K562 (cell line): ENCODE results near the gene GDF2. TPM values are rescaled to one million over a fixed set of nuclear protein-coding genes. Genes with fewer than 3 reads are reported as not detected.

ENCODE experiments used
- ATAC-seq: fragments of 200-7000 bp; cut with Tn5 transposase; 3 replicates; pipeline ENCODE4 v1.9.1; 2020; ENCODE audit warnings: moderate library complexity
- BruUV-seq: library from RNA; stranded (reverse); fragments of 400-500 nt; replicated peaks from 2 replicates; lab custom pipeline; 2021; lab: Mats Ljungman, UMichigan
- CTCF ChIA-PET: fragments of 300-600 bp; formaldehyde crosslinking; extraction: SDS; loops from one replicate; lab custom pipeline; 2021; ENCODE audit warnings: low intra/inter-chr PET ratio; lab: Yijun Ruan, JAX
- POLR2A ChIA-PET: fragments of 300-600, 350-650 bp; sonication (Branson Sonifier 250); formaldehyde crosslinking; extraction: SDS; loops from one replicate; lab custom pipeline; 2021; ENCODE audit warnings: antibody characterized with exemption, inconsistent platforms; lab: Yijun Ruan, JAX
- DNase-seq, 4 experiments: peaks; one replicate each; pipeline versions ENCODE4 v3.0.0 to v3.0.0-alpha.2; 2011 to 2018; ENCODE audit warnings: low spot score in 3 of 4, mixed read lengths in 3 of 4; ENCODE audit errors: extremely low read depth in 1 of 4
- FAIRE-seq: peaks from 2 replicates; lab custom pipeline; 2011; peaks lifted over from hg19 to GRCh38; lab: Jason Lieb, UNC
- H2AFZ ChIP-seq: 2 replicates; pipeline ENCODE4 v1.6.0; 2011; ENCODE audit warnings: low read depth, low read length, control low read depth, inconsistent platforms
- H3K27ac ChIP-seq: fragments of 200-600 bp; 3 replicates; pipeline ENCODE4 v1.8.0; 2011; ENCODE audit warnings: low read depth, mild to moderate bottlenecking, control low read depth, inconsistent platforms, low read length, moderate library complexity, mixed read lengths; ENCODE audit errors: extremely low read depth
- H3K27me3 ChIP-seq, 2 experiments: fragments of 300-600 bp in 1 of 2; 2 replicates in 1 of 2; 3 replicates in 1 of 2; pipeline versions ENCODE4 v1.6.0 to v1.8.0; 2011; ENCODE audit warnings: inconsistent platforms in 2 of 2, low read length in 2 of 2, mild to moderate bottlenecking in 1 of 2, mixed read lengths in 1 of 2, moderate library complexity in 1 of 2; ENCODE audit not compliant: control insufficient read depth in 2 of 2, insufficient read depth in 2 of 2
- H3K36me3 ChIP-seq: fragments of 300-600 bp; 3 replicates; pipeline ENCODE4 v1.8.0; 2011; ENCODE audit warnings: mild to moderate bottlenecking, low read length, inconsistent platforms; ENCODE audit not compliant: control insufficient read depth, insufficient read depth
- H3K4me1 ChIP-seq, 2 experiments: fragments of 200-600 bp in 1 of 2; replicated peaks in 1 of 2; 2 replicates in 1 of 2; 3 replicates in 1 of 2; pipeline versions ENCODE4 v1.5.1 to v1.8.0; 2011; ENCODE audit warnings: inconsistent platforms in 2 of 2, low read length in 2 of 2, mild to moderate bottlenecking in 1 of 2, mixed read lengths in 1 of 2, moderate library complexity in 1 of 2; ENCODE audit not compliant: control insufficient read depth in 2 of 2, insufficient read depth in 2 of 2
- H3K4me2 ChIP-seq: 2 replicates; pipeline ENCODE4 v1.6.1; 2011; ENCODE audit warnings: low read length, control low read depth, inconsistent platforms, mixed read lengths; ENCODE audit not compliant: insufficient read depth
- H3K4me3 ChIP-seq: fragments of 200-600 bp; sonication (generic), shearing (Covaris generic); 2 replicates; pipeline ENCODE4 v1.5.1; 2016; ENCODE audit warnings: control low read depth, inconsistent platforms
- H3K79me2 ChIP-seq: fragments of 200-600 bp; 3 replicates; pipeline ENCODE4 v1.8.0; 2011; ENCODE audit warnings: low read length, inconsistent platforms; ENCODE audit not compliant: control insufficient read depth, insufficient read depth
- H3K9ac ChIP-seq, 2 experiments: 2 replicates each; pipeline versions ENCODE4 v1.6.0 to v1.6.1; 2011; ENCODE audit warnings: low read depth in 2 of 2, low read length in 2 of 2, control low read depth in 1 of 2, inconsistent platforms in 1 of 2, mild to moderate bottlenecking in 1 of 2, mixed read lengths in 1 of 2; ENCODE audit not compliant: insufficient read depth in 1 of 2
- H3K9me1 ChIP-seq: one replicate; pipeline ENCODE4 v1.6.0; 2011; ENCODE audit warnings: inconsistent platforms, mild to moderate bottlenecking, low read length, moderate library complexity; ENCODE audit not compliant: control insufficient read depth, insufficient read depth
- H3K9me3 ChIP-seq: replicated peaks from 2 replicates; pipeline ENCODE4 v1.5.1; 2011; ENCODE audit warnings: low read depth, low read length, inconsistent platforms; ENCODE audit not compliant: control insufficient read depth, insufficient read depth
- H4K20me1 ChIP-seq: replicated peaks from 2 replicates; pipeline ENCODE4 v1.6.1; 2011; ENCODE audit warnings: low read length, inconsistent platforms, mixed read lengths; ENCODE audit not compliant: control insufficient read depth, insufficient read depth
- L3MBTL2 ChIP-seq: fragments of 450-650 bp; IDR thresholded peaks from 2 replicates; pipeline ENCODE4 v1.6.1; 2016; ENCODE audit warnings: mild to moderate bottlenecking, moderate library complexity
- USF2 ChIP-seq: sonication (generic); formaldehyde crosslinking; IDR thresholded peaks from 2 replicates; pipeline ENCODE4 v1.5.0; 2020; ENCODE audit warnings: missing genetic modification reagents
- WGBS: fragments of 100-300 bp; shearing (Covaris generic); methylation state at CpG from one replicate; pipeline ENCODE4 v1.1.6; 2016; ENCODE audit warnings: low coverage, mixed read lengths; ENCODE audit not compliant: insufficient coverage; ENCODE audit errors: missing lambda C conversion rate; 5-methylcytosine and 5-hydroxymethylcytosine counted together
- in situ Hi-C: fragments of 300-500 bp; cut with MboI; formaldehyde crosslinking; loops from 4 replicates; pipeline ENCODE4 v1.15.0; 2018; ENCODE audit warnings: inconsistent platforms, mixed read lengths
- intact Hi-C: fragments of 100-400 bp; cut with micrococcal nuclease; formaldehyde crosslinking; loops from 2 replicates; pipeline ENCODE4 v1.14.2; 2022
- polyA plus RNA-seq, 8 experiments: library from polyadenylated mRNA; depleted of rRNA in 4 of 8; stranded (reverse) in 5 of 8; unstranded in 3 of 8; fragments of >200 nt; fragmentation: Nextera tagmentation in 2 of 8; fragmentation: Illumina TruSeq in 1 of 8; extraction: Ambion mirVana in 2 of 8; extraction: Trizol in 1 of 8; gene quantifications; 2 replicates each; pipeline versions ENCODE4 v1.2.1 to v1.2.3, GENCODE V29; 2011 to 2014; ENCODE audit warnings: inconsistent platforms in 1 of 8, missing spikeins in 1 of 8
- total RNA-seq, 7 experiments: library from RNA; depleted of rRNA in 6 of 7; stranded (reverse); fragments of >200 nt in 6 of 7; fragmentation: Illumina TruSeq in 2 of 7; extraction: Trizol in 2 of 7; gene quantifications; 2 replicates each; pipeline versions ENCODE4 v1.2.1 to v1.2.3, GENCODE V29; 2011 to 2021; ENCODE audit warnings: low replicate concordance in 1 of 7
- TF ChIP-seq, protein P1 (sequence below): fragments of 250-450 bp; sonication (Bioruptor Pico); IDR thresholded peaks from 2 replicates; pipeline ENCODE4 v1.8.0; 2022; ENCODE audit warnings: inconsistent platforms

The GDF2 gene
- total and polyA plus RNA-seq, 9 of the 15 experiments (the other 6 are each of a cell fraction or from before 2014, with no cell fraction given): 0.08 to 0.58 (median 0.27) TPM; not detected in 2

DNA sequence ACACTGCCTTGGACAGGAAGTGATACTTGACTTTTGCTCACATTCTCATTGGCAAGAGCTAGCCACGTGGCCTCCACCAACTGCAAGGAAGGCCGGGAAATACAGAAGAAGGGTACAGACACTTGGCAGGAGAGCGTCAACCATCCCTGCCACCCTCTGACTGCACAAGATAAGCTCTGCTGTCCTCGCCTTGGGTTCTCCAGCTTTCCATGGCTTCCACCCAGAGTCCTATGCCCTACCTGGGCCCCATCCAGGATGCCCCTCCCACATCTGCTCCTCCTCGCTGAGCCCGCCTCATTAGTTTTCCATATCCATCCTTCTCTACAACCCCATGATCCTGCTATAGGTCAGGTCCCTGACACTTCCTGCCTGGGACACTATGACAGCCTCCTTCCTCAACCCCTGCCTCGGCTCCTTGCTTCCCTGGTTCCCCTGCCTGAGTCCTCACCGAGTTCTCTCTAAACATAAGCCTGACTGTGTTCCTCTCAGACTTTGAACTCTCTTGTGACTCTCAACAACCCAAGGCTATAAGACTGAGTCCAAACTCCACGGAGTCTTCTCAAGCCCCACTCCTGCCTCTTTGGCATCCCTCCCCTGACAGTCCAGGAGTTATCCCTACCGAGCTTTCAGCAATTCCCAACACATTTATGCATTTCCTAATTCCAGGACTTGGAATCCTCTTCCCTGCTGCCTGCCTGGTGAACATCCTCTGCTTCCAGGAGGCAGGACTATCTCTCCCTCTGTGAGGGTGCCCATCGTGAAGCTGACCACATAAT is 45.5 kb upstream of the GDF2 start:
- Histone ChIP-seq H3K4me3 (no peak overlapping the region), H3K36me3 (no peaks in the 10 kb centered on the region), H3K9me3 (no peaks in the 10 kb centered on the region), H3K9me1 (no peaks in the 10 kb centered on the region), H3K9ac (no peak overlapping the region), H4K20me1 (no peaks in the 10 kb centered on the region), H2AFZ (peak overlapping the region; percentile 51), H3K27ac (no peak overlapping the region), H3K27me3 (peaks cover 0 to 32% of the 10 kb centered on the region in 2 experiments; a peak in 2 of 5 replicates), H3K4me2 (no peak overlapping the region; the same call in 1 of the 2 replicates), H3K79me2 (no peaks in the 10 kb centered on the region), H3K4me1 (peaks cover 0 to 5% of the 10 kb centered on the region in 2 experiments; a peak in 2 of 5 replicates)
- FAIRE-seq (no peak), ATAC-seq (no peak), DNase-seq (no peak)
- intact Hi-C loops (no loop called here), in situ Hi-C loops (no loop called here)
- WGBS: 8% methylated on average over 11 of the region's 11 CpGs
- TF ChIP-seq, protein P1, sequence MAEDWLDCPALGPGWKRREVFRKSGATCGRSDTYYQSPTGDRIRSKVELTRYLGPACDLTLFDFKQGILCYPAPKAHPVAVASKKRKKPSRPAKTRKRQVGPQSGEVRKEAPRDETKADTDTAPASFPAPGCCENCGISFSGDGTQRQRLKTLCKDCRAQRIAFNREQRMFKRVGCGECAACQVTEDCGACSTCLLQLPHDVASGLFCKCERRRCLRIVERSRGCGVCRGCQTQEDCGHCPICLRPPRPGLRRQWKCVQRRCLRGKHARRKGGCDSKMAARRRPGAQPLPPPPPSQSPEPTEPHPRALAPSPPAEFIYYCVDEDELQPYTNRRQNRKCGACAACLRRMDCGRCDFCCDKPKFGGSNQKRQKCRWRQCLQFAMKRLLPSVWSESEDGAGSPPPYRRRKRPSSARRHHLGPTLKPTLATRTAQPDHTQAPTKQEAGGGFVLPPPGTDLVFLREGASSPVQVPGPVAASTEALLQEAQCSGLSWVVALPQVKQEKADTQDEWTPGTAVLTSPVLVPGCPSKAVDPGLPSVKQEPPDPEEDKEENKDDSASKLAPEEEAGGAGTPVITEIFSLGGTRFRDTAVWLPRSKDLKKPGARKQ (CRISPR knock-in tag): no peak
- peak; percentile 16; the same call in 1 of the 2 replicates for TF ChIP-seq L3MBTL2
- TF ChIP-seq USF2: peak; percentile 60
- POLR2A ChIA-PET: interaction anchor here (0.9 to 1.4 kb wide), 2 partner anchors 10 to 80 kb away, joined by 4 read pairs; no protein-coding TSS in a partner anchor
- no TSS peak for BruUV-seq
- CTCF ChIA-PET: no interaction called here
